ENCODE measurements around the gene IGFLR1. TPM values are rescaled to one million over a fixed set of nuclear protein-coding genes. Genes with fewer than 3 reads are reported as not detected.

The IGFLR1 gene
- total and polyA plus RNA-seq, 9 of the 15 experiments (the other 6 are each of a cell fraction or from before 2014, with no cell fraction given): 1.0 to 14.3 (median 4.6) TPM

DNA sequence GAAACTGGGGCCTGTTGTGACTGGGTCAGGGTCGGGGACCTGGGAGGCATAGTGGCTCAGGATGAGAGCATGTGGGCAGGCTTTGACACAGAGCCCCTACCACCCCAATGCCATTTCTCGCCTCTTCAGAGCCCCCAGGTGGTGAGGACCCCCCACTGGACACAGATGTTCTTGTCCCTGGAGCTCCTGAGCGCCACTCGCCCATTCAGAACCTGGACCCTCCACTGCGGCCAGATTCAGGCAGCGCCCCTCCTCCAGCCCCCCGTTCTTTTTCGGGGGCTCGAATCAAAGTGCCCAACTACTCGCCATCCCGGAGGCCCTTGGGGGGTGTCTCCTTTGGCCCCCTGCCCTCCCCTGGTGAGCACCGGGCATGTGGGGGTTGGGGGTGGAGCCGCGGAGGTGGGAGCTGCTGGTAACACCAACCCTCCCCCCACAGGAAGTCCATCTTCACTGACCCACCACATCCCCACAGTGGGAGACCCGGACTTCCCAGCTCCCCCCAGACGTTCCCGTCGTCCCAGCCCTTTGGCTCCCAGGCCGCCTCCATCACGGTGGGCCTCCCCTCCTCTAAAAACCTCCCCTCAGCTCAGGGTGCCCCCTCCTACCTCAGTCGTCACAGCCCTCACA lies 10.4 kb downstream of the IGFLR1 start:
- ChIA-PET CTCF (ENCODE audit: low intra/inter-chr PET ratio) (no interaction called here), POLR2A (interaction anchor here (1.7 kb wide), 1 partner anchor 8 kb away, joined by 4 read pairs; no protein-coding TSS in a partner anchor)
- Histone ChIP-seq H3K79me2 (ENCODE audit: control insufficient read depth, insufficient read depth, low read length) (no peaks in the 10 kb centered on the region), H3K9ac (ENCODE audit: insufficient read depth in 1 of 2, low read depth in 2 of 2, low read length in 2 of 2) (no peak overlapping the region), H3K9me1 (ENCODE audit: control insufficient read depth, insufficient read depth, low read length) (no peaks in the 10 kb centered on the region), H3K27me3 (ENCODE audit: control insufficient read depth in 2 of 2, insufficient read depth in 2 of 2, low read length in 2 of 2) (no peaks in the 10 kb centered on the region), H3K27ac (ENCODE audit: extremely low read depth, low read depth, low read length) (no peak overlapping the region), H3K4me3 (no peak overlapping the region), H3K4me1 (replicated peaks in 1 of 2; ENCODE audit: control insufficient read depth in 2 of 2, insufficient read depth in 2 of 2, low read length in 2 of 2) (peaks cover 0 to 7% of the 10 kb centered on the region in 2 experiments; a peak in 2 of 5 replicates), H3K4me2 (ENCODE audit: insufficient read depth, low read length) (no peak overlapping the region), H2AFZ (ENCODE audit: low read depth, low read length) (no peak overlapping the region), H3K36me3 (ENCODE audit: control insufficient read depth, insufficient read depth, low read length) (peaks cover 98% of the 10 kb centered on the region; the same call in 2 of the 3 replicates), H4K20me1 (replicated peaks; ENCODE audit: control insufficient read depth, insufficient read depth, low read length) (0 out of 2 replicates have a peak, but pooled peaks cover 2% of the 10 kb centered on the region), H3K9me3 (replicated peaks; ENCODE audit: control insufficient read depth, insufficient read depth, low read depth, low read length) (no peaks in the 10 kb centered on the region)
- intact Hi-C loops (cut with micrococcal nuclease) (no loop called here), in situ Hi-C loops (cut with MboI) (no loop called here)
- ATAC-seq (no peak), DNase-seq (ENCODE audit: extremely low read depth in 1 of 4, low spot score in 3 of 4) (no peak), FAIRE-seq (no peak)
- no TSS peak for BruUV-seq (replicated peaks)
- 92% methylated on average over 15 of the region's 21 CpGs for WGBS (ENCODE audit: insufficient coverage, low coverage, missing lambda C conversion rate)
- TF ChIP-seq POLR2G (IDR thresholded peaks at IDR 0.05; ENCODE audit: low read depth, low read length): 0 out of 2 replicates have a peak, but pooled peaks have one; percentile 13
- no peak for TF ChIP-seq KHSRP (IDR thresholded peaks at IDR 0.05)

DNA sequence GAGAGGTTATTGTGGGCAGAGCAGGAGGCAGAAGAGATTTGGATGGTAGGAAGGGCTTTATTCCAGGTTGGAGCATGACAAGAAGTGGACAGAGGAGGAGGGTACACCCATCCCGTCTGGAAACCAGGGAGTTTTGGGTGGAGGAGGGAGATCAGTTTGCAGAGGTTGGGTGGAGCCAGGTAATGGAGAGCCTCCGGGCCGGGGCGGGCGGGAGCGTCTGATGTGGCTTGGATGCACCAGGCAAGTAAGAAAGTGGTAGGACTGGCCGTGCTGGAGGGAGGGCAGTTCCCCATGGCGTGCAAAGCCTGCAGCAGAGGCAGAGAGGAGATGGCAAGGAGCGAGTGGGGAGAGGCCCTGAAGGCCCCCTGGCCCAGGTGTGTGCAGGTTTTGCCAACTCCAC lies 10.9 kb downstream of the IGFLR1 start:
- intact Hi-C loops (cut with micrococcal nuclease): no loop called here
- Histone ChIP-seq H3K9ac (ENCODE audit: insufficient read depth in 1 of 2, low read depth in 2 of 2, low read length in 2 of 2) (peak overlapping the region in 1 of 2 experiments; percentile 50; a peak in 1 of 4 replicates), H3K4me2 (ENCODE audit: insufficient read depth, low read length) (no peak overlapping the region), H2AFZ (ENCODE audit: low read depth, low read length) (no peak overlapping the region), H3K9me3 (replicated peaks; ENCODE audit: control insufficient read depth, insufficient read depth, low read depth, low read length) (no peaks in the 10 kb centered on the region), H3K9me1 (ENCODE audit: control insufficient read depth, insufficient read depth, low read length) (no peaks in the 10 kb centered on the region), H3K27ac (ENCODE audit: extremely low read depth, low read depth, low read length) (no peak overlapping the region), H3K36me3 (ENCODE audit: control insufficient read depth, insufficient read depth, low read length) (peaks cover 96% of the 10 kb centered on the region; the same call in 2 of the 3 replicates), H3K79me2 (ENCODE audit: control insufficient read depth, insufficient read depth, low read length) (no peaks in the 10 kb centered on the region), H3K4me3 (no peak overlapping the region), H3K27me3 (ENCODE audit: control insufficient read depth in 2 of 2, insufficient read depth in 2 of 2, low read length in 2 of 2) (no peaks in the 10 kb centered on the region), H3K4me1 (replicated peaks in 1 of 2; ENCODE audit: control insufficient read depth in 2 of 2, insufficient read depth in 2 of 2, low read length in 2 of 2) (peaks cover 0 to 7% of the 10 kb centered on the region in 2 experiments; a peak in 2 of 5 replicates), H4K20me1 (replicated peaks; ENCODE audit: control insufficient read depth, insufficient read depth, low read length) (0 out of 2 replicates have a peak, but pooled peaks cover 2% of the 10 kb centered on the region)
- in situ Hi-C loops (cut with MboI): no loop called here
- FAIRE-seq (no peak), ATAC-seq (no peak), DNase-seq (ENCODE audit: extremely low read depth in 1 of 4, low spot score in 3 of 4) (no peak)
- peak; percentile 1; the same call in 1 of the 2 replicates for TF ChIP-seq RBFOX2 (IDR thresholded peaks at IDR 0.05; ENCODE audit: low read depth, low read length)
- no peak for TF ChIP-seq HMGN3 (IDR thresholded peaks at IDR 0.05; ENCODE audit: borderline replicate concordance, extremely low read depth, insufficient read length, low read depth, low read length)
- TF ChIP-seq ZNF263 (CRISPR knock-in tag; IDR thresholded peaks at IDR 0.05; ENCODE audit: borderline replicate concordance): 0 out of 2 replicates have a peak, but pooled peaks have one; percentile 24
- WGBS (ENCODE audit: insufficient coverage, low coverage, missing lambda C conversion rate): 88% methylated on average over 5 of the region's 9 CpGs
- ChIA-PET CTCF (ENCODE audit: low intra/inter-chr PET ratio) (no interaction called here), POLR2A (interaction anchor here (1.7 kb wide), 1 partner anchor 9 kb away, joined by 4 read pairs; no protein-coding TSS in a partner anchor)
- BruUV-seq (replicated peaks): no TSS peak
